IPS DF 6.9 (cell line): ENCODE results near the gene LZTS3.
"Not testable (repeated sequence)": the region's sequence is repeated elsewhere in the genome, so short reads cannot be mapped to it uniquely, and the experiment has no call there.

Experiments used
- DNase-seq: peaks from one replicate; pipeline ENCODE4 v3.0.0-alpha.2; 2013; ENCODE audit warnings: low read depth, low spot score
- H3K27ac ChIP-seq: one replicate; pipeline ENCODE4 v1.5.1; 2013; ENCODE audit warnings: low read length, control low read depth
- H3K27me3 ChIP-seq: 2 replicates; pipeline ENCODE4 v1.6.1; 2013; ENCODE audit warnings: mild to moderate bottlenecking, low read length; ENCODE audit not compliant: control insufficient read depth, insufficient read depth
- H3K36me3 ChIP-seq: 2 replicates; pipeline ENCODE4 v1.6.1; 2013; ENCODE audit warnings: low read length; ENCODE audit not compliant: control insufficient read depth, insufficient read depth
- H3K4me1 ChIP-seq: 2 replicates; pipeline ENCODE4 v1.6.1; 2013; ENCODE audit warnings: low read length; ENCODE audit not compliant: control insufficient read depth, insufficient read depth
- H3K4me3 ChIP-seq: 2 replicates; pipeline ENCODE4 v1.5.1; 2013; ENCODE audit warnings: mild to moderate bottlenecking, low read length
- H3K9me3 ChIP-seq: 2 replicates; pipeline ENCODE4 v1.6.1; 2013; ENCODE audit warnings: low read length, inconsistent platforms; ENCODE audit not compliant: control insufficient read depth, insufficient read depth
- WGBS: extraction: QIAGEN DNeasy Blood & Tissue Kit; methylation state at CpG from one replicate; pipeline ENCODE4 v1.1.7; 2013; ENCODE audit warnings: mixed read lengths, missing lambda C conversion rate; ENCODE audit not compliant: insufficient read length, insufficient coverage; 5-methylcytosine and 5-hydroxymethylcytosine counted together

Gene LZTS3

GRCh38 chr20:3133155-3133554, 40.2 kb downstream of the LZTS3 start:
- Histone ChIP-seq H3K4me3 (no peak overlapping the region), H3K27ac (no peak overlapping the region), H3K36me3 (no peaks in the 10 kb centered on the region), H3K9me3 (no peaks in the 10 kb centered on the region), H3K27me3 (no peaks in the 10 kb centered on the region), H3K4me1 (no peaks in the 10 kb centered on the region)
- no peak for DNase-seq
- WGBS, result no CpG with 5 or more reads among the region's 2 CpGs

GRCh38 chr20:3130051-3130600, 43.2 kb downstream of the LZTS3 start:
- no peak overlapping the region for H3K27ac ChIP-seq
- no peak overlapping the region for H3K4me3 ChIP-seq
- DNase-seq, result no peak
- no peaks in the 10 kb centered on the region for H3K27me3 ChIP-seq
- no peaks in the 10 kb centered on the region for H3K36me3 ChIP-seq
- H3K9me3 ChIP-seq, result no peaks in the 10 kb centered on the region
- WGBS, result no CpG with 5 or more reads among the region's 2 CpGs
- no peaks in the 10 kb centered on the region for H3K4me1 ChIP-seq

- Histone ChIP-seq H3K27ac (no peak overlapping the region), H3K9me3 (no peaks in the 10 kb centered on the region), H3K4me1 (no peaks in the 10 kb centered on the region), H3K36me3 (no peaks in the 10 kb centered on the region), H3K4me3 (no peak overlapping the region), H3K27me3 (no peaks in the 10 kb centered on the region)
- DNase-seq, result no peak
- no CpG with 5 or more reads among the region's 4 CpGs for WGBS
Observed at GRCh38 chr20:3129094-3129493, 44.3 kb downstream of the LZTS3 start.

- no peaks in the 10 kb centered on the region for H3K36me3 ChIP-seq
- no peaks in the 10 kb centered on the region for H3K27me3 ChIP-seq
- no CpG with 5 or more reads among the region's 8 CpGs for WGBS
- H3K9me3 ChIP-seq, result no peaks in the 10 kb centered on the region
- no peak overlapping the region for H3K27ac ChIP-seq
- H3K4me3 ChIP-seq, result no peak overlapping the region
- no peaks in the 10 kb centered on the region for H3K4me1 ChIP-seq
- no peak for DNase-seq
Observed at GRCh38 chr20:3128275-3128984, 44.9 kb downstream of the LZTS3 start.

DNA sequence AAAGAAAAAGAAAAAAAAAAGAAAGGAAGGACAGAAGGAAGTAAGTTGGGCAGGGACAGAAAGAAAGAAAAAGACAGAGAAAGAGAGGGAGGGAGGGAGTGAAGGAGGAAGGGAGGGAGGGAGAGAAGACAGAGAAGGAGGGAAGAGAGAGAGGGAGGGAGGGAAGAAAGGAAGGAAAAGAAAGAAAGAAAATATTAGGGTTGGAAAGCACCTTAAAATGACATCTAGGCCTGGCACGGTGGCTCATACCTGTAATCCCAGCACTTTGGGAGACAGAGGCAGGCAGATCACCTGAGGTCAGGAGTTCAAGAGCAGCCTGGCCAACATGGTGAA, 46.9 kb downstream of the LZTS3 start:
- no peak overlapping the region for H3K4me3 ChIP-seq
- H3K36me3 ChIP-seq, result peaks cover 5% of the 10 kb centered on the region; the same call in 1 of the 2 replicates
- WGBS, result no CpG with 5 or more reads among the region's 1 CpG
- no peaks in the 10 kb centered on the region for H3K27me3 ChIP-seq
- H3K4me1 ChIP-seq, result no peaks in the 10 kb centered on the region
- no peaks in the 10 kb centered on the region for H3K9me3 ChIP-seq
- no peak overlapping the region for H3K27ac ChIP-seq
- no peak for DNase-seq

DNA sequence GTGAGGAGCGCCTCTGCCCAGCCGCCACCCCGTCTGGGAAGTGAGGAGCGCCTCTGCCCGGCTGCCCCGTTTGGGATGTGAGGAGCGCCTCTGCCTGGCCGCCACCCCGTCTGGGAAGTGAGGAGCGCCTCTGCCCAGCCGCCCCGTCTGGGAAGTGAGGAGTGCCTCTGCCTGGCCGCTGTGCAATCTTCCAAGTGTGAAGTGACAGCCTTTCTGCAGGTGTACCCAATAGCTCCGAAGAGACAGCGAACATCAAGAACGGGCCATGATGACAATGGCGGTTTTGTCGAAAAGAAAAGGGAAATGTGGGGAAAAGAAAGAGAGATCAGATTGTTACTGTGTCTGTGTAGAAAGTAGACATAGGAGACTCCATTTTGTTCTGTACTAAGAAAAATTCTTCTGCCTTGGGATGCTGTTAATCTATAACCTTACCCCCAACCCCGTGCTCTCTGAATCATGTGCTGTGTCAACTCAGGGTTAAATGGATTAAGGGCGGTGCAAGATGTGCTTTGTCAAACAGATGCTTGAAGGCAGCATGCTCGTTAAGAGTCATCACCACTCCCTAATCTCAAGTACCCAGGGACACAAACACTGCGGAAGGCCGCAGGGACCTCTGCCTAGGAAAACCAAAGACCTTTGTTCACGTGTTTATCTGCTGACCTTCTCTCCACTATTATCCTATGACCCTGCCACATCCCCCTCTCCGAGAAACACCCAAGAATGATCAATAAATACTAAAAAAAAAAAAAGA, 47.4 kb downstream of the LZTS3 start:
- H3K27me3 ChIP-seq, H3K9me3 ChIP-seq, H3K4me1 ChIP-seq, H3K4me3 ChIP-seq, H3K27ac ChIP-seq, H3K36me3 ChIP-seq, DNase-seq: not testable (repeated sequence)
- no CpG with 5 or more reads among the region's 25 CpGs for WGBS

- DNase-seq, H3K27me3 ChIP-seq, H3K9me3 ChIP-seq, H3K4me1 ChIP-seq, H3K36me3 ChIP-seq, H3K27ac ChIP-seq, H3K4me3 ChIP-seq: not testable (repeated sequence)
- no CpG with 5 or more reads among the region's 41 CpGs for WGBS
Observed at GRCh38 chr20:3124773-3125560, 48.4 kb downstream of the LZTS3 start.

DNA sequence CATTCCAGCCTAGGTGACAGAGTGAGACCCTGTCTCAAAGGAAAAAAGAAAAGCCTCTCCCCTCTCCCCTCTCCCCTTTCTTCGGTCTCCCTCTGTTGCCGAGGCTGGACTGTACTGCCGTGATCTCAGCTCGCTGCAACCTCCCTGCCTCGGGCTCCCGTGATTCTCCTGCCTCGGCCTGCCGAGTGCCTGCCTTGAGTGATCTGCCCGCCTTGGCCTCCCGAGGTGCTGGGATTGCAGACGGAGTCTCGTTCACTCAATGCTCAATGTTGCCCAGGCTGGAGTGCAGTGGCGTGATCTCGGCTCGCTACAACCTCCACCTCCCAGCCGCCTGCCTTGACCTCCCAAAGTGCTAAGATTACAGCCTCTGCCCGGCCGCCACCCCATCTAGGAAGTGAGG, 49.2 kb downstream of the LZTS3 start:
- H3K9me3 ChIP-seq, DNase-seq, H3K27me3 ChIP-seq, H3K4me3 ChIP-seq, H3K36me3 ChIP-seq, H3K4me1 ChIP-seq, H3K27ac ChIP-seq: not testable (repeated sequence)
- no CpG with 5 or more reads among the region's 18 CpGs for WGBS

DNA sequence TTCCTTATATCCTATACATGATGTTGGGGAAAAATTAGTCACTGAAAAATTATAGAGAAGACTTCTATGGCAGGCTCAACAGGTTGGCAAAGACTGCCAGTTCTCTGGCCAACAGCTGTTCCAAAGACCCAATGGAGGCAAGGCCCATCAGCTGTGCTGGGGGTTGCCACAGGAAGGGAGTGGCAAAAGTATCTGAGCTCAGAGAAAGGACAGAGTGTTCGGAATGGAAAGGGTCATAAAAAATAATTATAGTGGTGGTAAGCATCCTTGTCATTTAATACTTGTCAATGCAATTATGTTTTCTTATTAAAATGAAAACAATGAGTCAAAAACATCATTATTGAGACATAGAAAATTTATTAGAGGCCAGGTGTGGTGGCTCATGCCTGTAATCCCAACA, 49.8 kb downstream of the LZTS3 start:
- H3K4me1 ChIP-seq, result no peaks in the 10 kb centered on the region
- no peaks in the 10 kb centered on the region for H3K27me3 ChIP-seq
- no peak overlapping the region for H3K27ac ChIP-seq
- no peak overlapping the region for H3K4me3 ChIP-seq
- WGBS, result no CpG with 5 or more reads among the region's 1 CpG
- peaks cover 5% of the 10 kb centered on the region; the same call in 1 of the 2 replicates for H3K36me3 ChIP-seq
- H3K9me3 ChIP-seq, result no peaks in the 10 kb centered on the region
- DNase-seq, result no peak

GRCh38 chr20:3121955-3122610, 51.3 kb downstream of the LZTS3 start:
- Histone ChIP-seq H3K27ac (no peak overlapping the region), H3K9me3 (no peaks in the 10 kb centered on the region), H3K4me3 (no peak overlapping the region), H3K4me1 (no peaks in the 10 kb centered on the region), H3K27me3 (no peaks in the 10 kb centered on the region), H3K36me3 (peaks cover 5% of the 10 kb centered on the region; the same call in 1 of the 2 replicates)
- no CpG with 5 or more reads among the region's 12 CpGs for WGBS
- no peak for DNase-seq
